ENCODE measurements around the gene COBL.

GRCh38 chr7:51142741-51143385, 173.7 kb downstream of the COBL start:
- no peak for TF ChIP-seq CTCF (IDR thresholded peaks at IDR 0.05)
- no peak for TF ChIP-seq EZH2 (IDR thresholded peaks at IDR 0.05)
